ENCODE measurements around the gene HTR2B. TPM values are rescaled to one million over a fixed set of nuclear protein-coding genes. Genes with fewer than 3 reads are reported as not detected.

Gene HTR2B
- total RNA-seq, 4 donors from 2014 or later = 2.3 to 16.8 (median 4.6) TPM

GRCh38 chr2:231062776-231063175 is 62.1 kb downstream of the HTR2B start:
- TF ChIP-seq POLR2A (IDR thresholded peaks at IDR 0.05) = no peak
- TF ChIP-seq, protein P1, sequence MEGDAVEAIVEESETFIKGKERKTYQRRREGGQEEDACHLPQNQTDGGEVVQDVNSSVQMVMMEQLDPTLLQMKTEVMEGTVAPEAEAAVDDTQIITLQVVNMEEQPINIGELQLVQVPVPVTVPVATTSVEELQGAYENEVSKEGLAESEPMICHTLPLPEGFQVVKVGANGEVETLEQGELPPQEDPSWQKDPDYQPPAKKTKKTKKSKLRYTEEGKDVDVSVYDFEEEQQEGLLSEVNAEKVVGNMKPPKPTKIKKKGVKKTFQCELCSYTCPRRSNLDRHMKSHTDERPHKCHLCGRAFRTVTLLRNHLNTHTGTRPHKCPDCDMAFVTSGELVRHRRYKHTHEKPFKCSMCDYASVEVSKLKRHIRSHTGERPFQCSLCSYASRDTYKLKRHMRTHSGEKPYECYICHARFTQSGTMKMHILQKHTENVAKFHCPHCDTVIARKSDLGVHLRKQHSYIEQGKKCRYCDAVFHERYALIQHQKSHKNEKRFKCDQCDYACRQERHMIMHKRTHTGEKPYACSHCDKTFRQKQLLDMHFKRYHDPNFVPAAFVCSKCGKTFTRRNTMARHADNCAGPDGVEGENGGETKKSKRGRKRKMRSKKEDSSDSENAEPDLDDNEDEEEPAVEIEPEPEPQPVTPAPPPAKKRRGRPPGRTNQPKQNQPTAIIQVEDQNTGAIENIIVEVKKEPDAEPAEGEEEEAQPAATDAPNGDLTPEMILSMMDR (IDR thresholded peaks at IDR 0.05) = no peak
- Histone ChIP-seq H3K27ac (no peak overlapping the region), H3K4me1 (peaks cover 17 to 20% of the 10 kb centered on the region in 2 donors), H3K9me3 (no peaks in the 10 kb centered on the region), H3K4me3 (replicated peaks in 1 of 3) (no peak overlapping the region), H3K36me3 (peaks cover 23 to 31% of the 10 kb centered on the region in 2 donors), H3K27me3 (no peaks in the 10 kb centered on the region)
- no peak for DNase-seq
- WGBS, 2 donors = 92 to 96% methylated on average over 3 of the region's 3 CpGs
- intact Hi-C loops (cut with DNase I) = no loop called here

DNA sequence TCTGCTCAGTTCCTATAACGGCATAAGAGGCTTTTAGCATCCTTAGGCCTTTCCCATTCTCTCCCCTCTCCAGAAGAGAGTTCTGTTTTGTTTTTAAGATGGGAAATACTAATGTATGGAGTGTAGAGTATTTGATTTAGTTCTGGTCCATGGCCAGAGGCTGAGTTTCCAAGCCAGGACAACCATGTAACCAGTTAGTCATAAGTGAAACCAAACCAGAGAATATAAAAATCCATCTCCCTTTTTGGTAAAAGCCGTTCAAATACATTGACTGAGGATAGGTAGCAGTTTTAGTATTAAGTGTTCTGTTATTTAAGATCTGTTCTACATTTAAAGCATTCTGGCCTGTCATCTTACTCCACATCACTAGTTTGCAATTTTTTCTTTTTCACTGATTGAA is 65.1 kb downstream of the HTR2B start:
- intact Hi-C loops (cut with DNase I) = no loop called here
- peaks cover 11 to 20% of the 10 kb centered on the region in 2 donors for H3K36me3 ChIP-seq
- 85 to 89% methylated on average over 2 of the region's 2 CpGs for WGBS, 2 donors
- DNase-seq = no peak
- H3K27ac ChIP-seq = no peak overlapping the region
- no peaks in the 10 kb centered on the region for H3K9me3 ChIP-seq
- H3K4me1 ChIP-seq = peaks cover 22 to 23% of the 10 kb centered on the region in 2 donors
- no peak overlapping the region for H3K4me3 ChIP-seq (replicated peaks in 1 of 3)
- TF ChIP-seq, protein P1 (IDR thresholded peaks at IDR 0.05) = no peak
- no peak for TF ChIP-seq POLR2A (IDR thresholded peaks at IDR 0.05)
- H3K27me3 ChIP-seq = no peaks in the 10 kb centered on the region

- no peak for TF ChIP-seq POLR2A (IDR thresholded peaks at IDR 0.05)
- TF ChIP-seq, protein P1 (IDR thresholded peaks at IDR 0.05) = no peak
- no peak overlapping the region for H3K27ac ChIP-seq
- intact Hi-C loops (cut with DNase I) = no loop called here
- H3K36me3 ChIP-seq = peaks cover 7 to 12% of the 10 kb centered on the region in 2 donors
- no peak overlapping the region for H3K4me3 ChIP-seq (replicated peaks in 1 of 3)
- H3K4me1 ChIP-seq = peaks cover 22 to 23% of the 10 kb centered on the region in 2 donors
- WGBS, 2 donors = 67 to 71% methylated on average over 4 of the region's 4 CpGs
- H3K9me3 ChIP-seq = no peaks in the 10 kb centered on the region
- no peaks in the 10 kb centered on the region for H3K27me3 ChIP-seq
- no peak for DNase-seq
These were observed 65.9 kb downstream of the HTR2B start for GRCh38 chr2:231058761-231059550.

Small RNAs within 50 kb of the gene (small RNA-seq; reads per million reads assigned to genes)
- not detected for gene RNU1-93P

Other genes starting within 250 kb of the HTR2B start
- gene GPR55, start 199.8 kb downstream of the HTR2B start, total RNA-seq = under 1 TPM in 1 of 4 donors, not detected in 3; 0.11 TPM
- gene SPATA3, start 128.9 kb downstream of the HTR2B start, total RNA-seq = under 1 TPM in 1 of 4 donors, not detected in 3; 0.54 TPM
- gene C2orf72, start 87.5 kb downstream of the HTR2B start, total RNA-seq = under 1 TPM in 1 of 4 donors, not detected in 3; 0.50 TPM
- gene PSMD1, start 68.2 kb downstream of the HTR2B start, total RNA-seq = 10 to 100 TPM; 60.2 to 98.7 (median 78.4) TPM
- gene ARMC9, start 73.6 kb upstream of the HTR2B start, total RNA-seq = 10 to 100 TPM; 20.3 to 30.7 (median 28.0) TPM

All from thyroid gland (tissue), 4 donors.